GM12891 (cell line): ENCODE measurements around the gene NVL.

Experiments
- PAX5 ChIP-seq: IDR thresholded peaks from 2 replicates; pipeline ENCODE4 v1.6.1; 2011; ENCODE audit warnings: low read length, moderate library complexity, mild to moderate bottlenecking; ENCODE audit not compliant: insufficient read depth, severe bottlenecking
- POLR2A ChIP-seq: IDR thresholded peaks from 2 replicates; pipeline ENCODE4 v1.6.1; 2011; ENCODE audit warnings: low read depth, low read length, control low read depth
- POLR2AphosphoS5 ChIP-seq: IDR thresholded peaks from 2 replicates; pipeline ENCODE4 v1.6.1; 2011; ENCODE audit warnings: low read depth, low read length, control low read depth
- POU2F2 ChIP-seq: IDR thresholded peaks from 2 replicates; pipeline ENCODE4 v1.6.1; 2011; ENCODE audit warnings: low read depth, mild to moderate bottlenecking, control low read depth, low read length, moderate library complexity
- SPI1 ChIP-seq: IDR thresholded peaks from 2 replicates; pipeline ENCODE4 v1.6.1; 2011; ENCODE audit warnings: low read depth, low read length, control low read depth
- TAF1 ChIP-seq: IDR thresholded peaks from 2 replicates; pipeline ENCODE4 v1.6.1; 2011; ENCODE audit warnings: low read depth, low read length, control low read depth

- no peak for TF ChIP-seq POLR2AphosphoS5
- TF ChIP-seq TAF1: no peak
- TF ChIP-seq POLR2A: no peak
- TF ChIP-seq POU2F2: no peak
- TF ChIP-seq SPI1: no peak
- TF ChIP-seq PAX5: no peak
These were observed 117.3 kb downstream of the NVL start for GRCh38 chr1:224212618-224213061.
